ENCODE results near the gene GALNT7. TPM values are rescaled to one million over a fixed set of nuclear protein-coding genes. Genes with fewer than 3 reads are reported as not detected.

The GALNT7 gene
- total and polyA plus RNA-seq, 2 of the 13 experiments (the other 11 are each of a cell fraction or from before 2014, with no cell fraction given): 0.08 to 0.13 TPM

DNA sequence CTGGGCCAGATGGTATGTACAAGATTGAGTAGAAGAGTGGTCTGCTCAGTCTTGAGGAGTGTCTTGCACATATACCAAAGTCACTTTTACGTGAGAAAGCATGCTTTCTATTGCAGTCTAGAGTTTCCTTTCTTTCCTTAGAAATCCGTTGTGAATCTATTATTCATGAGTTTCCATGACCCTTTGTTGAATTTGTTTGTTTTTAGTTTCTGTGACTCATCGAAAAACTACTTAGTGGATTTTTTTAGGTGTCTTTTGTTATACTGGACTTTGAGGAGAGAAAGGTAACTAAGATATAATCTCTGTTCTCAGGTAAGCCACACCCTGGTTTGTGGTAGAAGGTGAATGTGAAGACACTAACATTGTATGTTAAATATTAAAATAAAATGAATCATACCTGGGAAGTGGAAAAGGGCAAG is 23.0 kb downstream of the GALNT7 start:
- H3K27me3 ChIP-seq (ENCODE audit: control insufficient read depth in 1 of 2, insufficient read depth in 2 of 2, low read length in 2 of 2): no peaks in the 10 kb centered on the region

More for the DNA sequence above, 23.0 kb downstream of the GALNT7 start:
- 4% methylated on average over 3 of the region's 3 CpGs for WGBS (ENCODE audit: low lambda C conversion rate)
- intact Hi-C loops (cut with micrococcal nuclease; ENCODE audit: unreplicated experiment) (no loop called here), in situ Hi-C loops (cut with HindIII; ENCODE audit: extremely low pct_ligation_motif_present, low pct_unique_long_range_greater_than_20kb) (no loop called here)
- FAIRE-seq (no peak), DNase-seq (ENCODE audit: low spot score) (no peak), ATAC-seq (no peak)
- no peaks in the 10 kb centered on the region for H3K9me3 ChIP-seq (ENCODE audit: low read length)
- POLR2A ChIA-PET: no interaction called here
- BruUV-seq (replicated peaks): no TSS peak
- no peak overlapping the region for H3K27ac ChIP-seq (ENCODE audit: extremely low read length, insufficient read depth, low read length)
- TF ChIP-seq ZNF577 (CRISPR knock-in tag; IDR thresholded peaks at IDR 0.05; ENCODE audit: borderline replicate concordance, low read depth): no peak
- no peak for TF ChIP-seq ZNF749 (CRISPR knock-in tag; IDR thresholded peaks at IDR 0.05; ENCODE audit: borderline replicate concordance)
- TF ChIP-seq MYNN (CRISPR knock-in tag; IDR thresholded peaks at IDR 0.05; ENCODE audit: low read depth): no peak
- TF ChIP-seq PAWR (CRISPR knock-in tag; IDR thresholded peaks at IDR 0.05; ENCODE audit: borderline replicate concordance): no peak
- no peak for TF ChIP-seq HOXA3 (CRISPR knock-in tag; IDR thresholded peaks at IDR 0.05)
- no peak for TF ChIP-seq ZNF281 (CRISPR knock-in tag; IDR thresholded peaks at IDR 0.05; ENCODE audit: borderline replicate concordance)
- no peak for TF ChIP-seq HNRNPLL (IDR thresholded peaks at IDR 0.05; ENCODE audit: low read depth, low read length, poor library complexity, severe bottlenecking)
- TF ChIP-seq ADNP (CRISPR knock-in tag; IDR thresholded peaks at IDR 0.05): no peak
- TF ChIP-seq, protein P1, sequence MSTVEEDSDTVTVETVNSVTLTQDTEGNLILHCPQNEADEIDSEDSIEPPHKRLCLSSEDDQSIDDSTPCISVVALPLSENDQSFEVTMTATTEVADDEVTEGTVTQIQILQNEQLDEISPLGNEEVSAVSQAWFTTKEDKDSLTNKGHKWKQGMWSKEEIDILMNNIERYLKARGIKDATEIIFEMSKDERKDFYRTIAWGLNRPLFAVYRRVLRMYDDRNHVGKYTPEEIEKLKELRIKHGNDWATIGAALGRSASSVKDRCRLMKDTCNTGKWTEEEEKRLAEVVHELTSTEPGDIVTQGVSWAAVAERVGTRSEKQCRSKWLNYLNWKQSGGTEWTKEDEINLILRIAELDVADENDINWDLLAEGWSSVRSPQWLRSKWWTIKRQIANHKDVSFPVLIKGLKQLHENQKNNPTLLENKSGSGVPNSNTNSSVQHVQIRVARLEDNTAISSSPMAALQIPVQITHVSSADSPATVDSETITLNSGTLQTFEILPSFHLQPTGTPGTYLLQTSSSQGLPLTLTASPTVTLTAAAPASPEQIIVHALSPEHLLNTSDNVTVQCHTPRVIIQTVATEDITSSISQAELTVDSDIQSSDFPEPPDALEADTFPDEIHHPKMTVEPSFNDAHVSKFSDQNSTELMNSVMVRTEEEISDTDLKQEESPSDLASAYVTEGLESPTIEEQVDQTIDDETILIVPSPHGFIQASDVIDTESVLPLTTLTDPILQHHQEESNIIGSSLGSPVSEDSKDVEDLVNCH (CRISPR knock-in tag; IDR thresholded peaks at IDR 0.05): no peak
- TF ChIP-seq SOX13 (IDR thresholded peaks at IDR 0.05): no peak
- TF ChIP-seq SOX13 (CRISPR knock-in tag; conservative IDR thresholded peaks at IDR 0.05 in 1 of 2, IDR thresholded peaks at IDR 0.05 in 1 of 2): no peak
- no peak for TF ChIP-seq DNMT1 (CRISPR knock-in tag; IDR thresholded peaks at IDR 0.05)
- TF ChIP-seq SNRNP70 (IDR thresholded peaks at IDR 0.05; ENCODE audit: low read depth, low read length): no peak
- TF ChIP-seq MTERF4 (CRISPR knock-in tag; IDR thresholded peaks at IDR 0.05): no peak
- TF ChIP-seq ARNTL (CRISPR knock-in tag; IDR thresholded peaks at IDR 0.05): no peak
- TF ChIP-seq ZNF841 (CRISPR knock-in tag; IDR thresholded peaks at IDR 0.05; ENCODE audit: borderline replicate concordance): no peak
- TF ChIP-seq ZNF703 (CRISPR knock-in tag; IDR thresholded peaks at IDR 0.05; ENCODE audit: borderline replicate concordance): no peak
- no peak for TF ChIP-seq HBP1 (CRISPR knock-in tag; IDR thresholded peaks at IDR 0.05; ENCODE audit: low read depth)
- CTCF ChIA-PET (ENCODE audit: low intra/inter-chr PET ratio, low total read pairs): no interaction called here
- no peak overlapping the region for H2AFZ ChIP-seq (ENCODE audit: low read length)
- no peaks in the 10 kb centered on the region for H3K79me2 ChIP-seq (ENCODE audit: insufficient read depth, low read length)
- no peak overlapping the region for H3K9ac ChIP-seq (ENCODE audit: insufficient read depth, low read depth, low read length)
- no peaks in the 10 kb centered on the region for H3K4me1 ChIP-seq (ENCODE audit: insufficient read depth, low read length)
- no peak overlapping the region for H3K4me2 ChIP-seq (ENCODE audit: low read depth, low read length)
- H4K20me1 ChIP-seq (ENCODE audit: insufficient read depth, low read length): no peaks in the 10 kb centered on the region
- no peak overlapping the region for H3K4me3 ChIP-seq (replicated peaks in 1 of 3; ENCODE audit: insufficient read depth in 1 of 3, low read depth in 2 of 3, low read length in 3 of 3)
- H3K36me3 ChIP-seq (replicated peaks in 1 of 2; ENCODE audit: control insufficient read depth in 1 of 2, insufficient read depth in 2 of 2, low read length in 2 of 2): no peaks in the 10 kb centered on the region

Data from HepG2 (cell line).